ENCODE results near the gene VTI1A.

The VTI1A gene

DNA sequence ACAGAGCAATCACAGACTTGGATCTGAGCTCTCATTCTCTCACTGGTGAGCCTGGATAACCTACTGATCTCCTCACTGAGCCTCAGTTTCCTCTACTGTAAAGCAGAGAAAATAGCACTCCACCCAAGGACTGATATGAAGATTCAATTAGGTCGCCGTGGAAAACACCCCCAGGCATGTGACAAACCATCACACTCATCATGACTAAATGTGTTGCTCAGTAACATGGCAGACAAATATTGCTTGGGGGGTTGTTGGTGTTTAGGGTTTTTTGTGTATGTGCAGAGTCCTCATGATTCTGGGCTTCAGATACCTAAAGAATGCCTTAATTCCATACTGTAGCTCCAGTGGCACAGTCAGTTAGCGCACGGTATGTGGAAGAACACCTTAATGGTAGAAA lies 380.9 kb downstream of the VTI1A start:
- no peak for DNase-seq (ENCODE audit: low read depth, low spot score)

DNA sequence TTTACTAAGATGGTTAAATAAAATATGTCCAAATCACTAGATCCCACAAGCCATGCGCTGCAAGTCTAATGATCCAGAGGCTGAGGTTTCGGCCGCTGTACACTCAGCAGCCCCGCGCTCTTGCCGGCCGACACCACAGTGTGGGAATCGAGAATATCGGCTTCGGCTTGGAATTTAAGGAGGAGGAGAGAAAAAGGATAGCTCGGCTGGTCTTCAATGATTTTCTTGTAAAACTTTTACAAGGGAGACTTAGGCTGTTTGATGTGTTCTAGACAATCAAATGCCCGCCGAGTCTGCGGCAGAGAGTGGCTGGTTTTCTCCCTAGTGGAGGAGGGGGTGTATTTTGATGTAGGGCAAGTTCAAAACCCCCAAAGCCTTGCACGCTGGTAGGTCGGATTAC lies 384.8 kb downstream of the VTI1A start:
- no peak for DNase-seq (ENCODE audit: low read depth, low spot score)

DNA sequence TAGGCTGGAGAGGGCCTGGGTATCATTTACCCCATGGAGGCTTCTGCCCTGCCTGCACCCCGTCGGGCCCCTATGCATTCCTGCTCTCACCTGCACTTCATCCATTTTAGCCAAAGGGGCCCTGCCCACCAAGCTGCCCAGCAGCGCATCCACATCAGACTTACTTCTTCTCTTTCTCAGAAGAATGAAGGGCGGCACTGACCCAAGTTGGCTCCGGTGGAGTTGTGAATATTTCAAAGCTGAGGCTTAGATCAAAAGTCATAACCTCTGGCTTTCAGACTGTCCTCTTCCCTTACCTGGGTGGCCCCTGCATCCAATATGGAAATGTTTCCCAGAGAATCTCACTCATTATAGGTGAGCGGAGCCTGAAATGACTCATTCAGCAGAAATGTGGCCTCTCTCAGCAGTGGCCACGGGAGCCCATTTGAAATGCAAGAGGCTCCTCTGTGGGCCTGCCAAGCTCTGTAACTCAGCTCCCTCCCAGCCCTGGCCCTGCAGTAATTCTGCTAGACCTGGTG lies 385.4 kb downstream of the VTI1A start:
- peak; percentile 86 for DNase-seq (ENCODE audit: low read depth, low spot score)

DNA sequence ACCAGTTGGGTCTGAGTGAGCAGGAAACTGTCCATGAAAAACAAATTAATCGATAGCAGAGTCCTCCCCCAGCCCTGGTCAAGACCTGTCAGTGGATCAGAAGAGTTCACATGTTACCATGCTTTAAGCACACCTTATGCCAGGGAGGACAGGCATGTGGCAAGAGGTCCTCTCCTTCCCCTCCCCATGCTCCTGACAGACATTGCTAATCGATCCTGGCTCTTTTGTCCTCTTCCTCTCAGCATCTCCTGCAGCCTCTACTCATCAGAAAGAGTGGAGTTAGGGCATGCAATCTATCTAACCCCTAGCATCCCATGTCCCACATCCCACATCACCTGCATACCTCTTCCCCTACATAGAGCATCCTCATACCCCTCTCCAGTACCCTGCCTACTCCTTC lies 385.9 kb downstream of the VTI1A start:
- no peak for DNase-seq (ENCODE audit: low read depth, low spot score)

DNA sequence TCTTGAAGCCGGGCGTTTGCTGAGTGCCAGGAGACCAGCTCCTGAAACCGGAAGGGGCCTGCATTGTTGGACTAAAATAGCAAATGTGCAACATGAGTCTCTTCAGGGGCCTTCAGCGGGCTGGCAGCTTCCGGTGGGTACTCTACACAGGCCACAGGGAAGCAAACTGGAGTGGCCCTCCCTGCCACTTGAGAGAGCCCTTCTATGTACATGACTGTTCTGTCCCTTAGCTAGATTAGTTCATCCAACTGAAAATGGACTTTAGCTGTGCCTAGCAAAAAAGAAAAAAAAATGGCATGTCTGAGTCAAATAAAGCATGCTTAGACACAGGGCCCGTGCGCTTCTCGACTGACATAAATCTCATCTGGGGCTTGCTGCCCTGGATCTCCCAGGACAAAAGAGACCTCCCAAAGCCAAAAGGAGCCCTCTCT lies 387.8 kb downstream of the VTI1A start:
- no peak for DNase-seq (ENCODE audit: low read depth, low spot score)

DNA sequence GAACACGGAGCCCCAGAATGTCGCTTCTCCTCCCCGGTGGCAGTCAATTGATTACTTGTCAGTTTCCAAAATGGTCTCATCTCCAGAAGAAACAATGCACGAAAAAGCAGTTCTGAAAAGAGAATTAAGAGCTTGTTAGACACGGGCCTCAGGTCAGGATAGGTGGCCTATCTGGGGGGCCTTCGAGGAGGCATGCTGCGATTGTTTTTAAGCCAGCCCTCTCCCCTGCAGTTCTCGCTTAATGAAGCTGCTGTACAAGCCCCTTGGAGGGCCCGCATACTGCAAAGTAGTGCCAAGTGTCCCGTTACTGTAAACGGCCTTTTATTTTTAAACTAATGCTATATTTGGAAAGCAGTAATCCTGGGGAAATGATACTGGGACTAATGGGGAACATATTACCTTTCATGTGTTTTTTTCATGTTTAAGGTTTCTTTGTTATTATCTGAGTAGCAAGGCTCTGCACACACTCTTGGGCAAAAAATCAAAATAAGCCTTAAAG lies 388.3 kb downstream of the VTI1A start:
- no peak for DNase-seq (ENCODE audit: low read depth, low spot score)

DNA sequence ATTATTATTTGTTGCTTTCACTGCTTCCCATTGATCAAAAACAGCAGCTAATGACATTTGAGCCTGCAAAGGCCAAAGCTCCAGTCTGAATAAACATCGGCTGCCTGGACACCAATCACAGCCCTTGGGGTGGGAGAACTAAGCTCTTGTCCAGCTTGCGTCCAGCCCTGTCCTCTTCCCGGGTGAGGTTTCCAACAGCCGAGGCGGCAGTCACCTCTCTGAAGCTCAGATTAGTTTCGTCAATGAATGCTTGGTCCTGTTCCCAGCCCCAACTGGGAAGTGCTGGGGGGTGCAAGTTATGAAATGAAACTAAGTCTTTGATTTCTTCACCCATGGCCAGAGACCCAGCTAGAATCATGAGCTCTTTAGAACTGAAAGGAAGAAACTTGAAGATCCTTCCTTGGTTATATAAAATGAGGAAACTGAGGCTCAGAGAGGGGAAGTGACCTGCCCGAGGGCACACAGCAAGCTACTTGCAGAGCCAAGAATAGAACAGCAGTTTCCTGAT lies 389.0 kb downstream of the VTI1A start:
- no peak for DNase-seq (ENCODE audit: low read depth, low spot score)

DNA sequence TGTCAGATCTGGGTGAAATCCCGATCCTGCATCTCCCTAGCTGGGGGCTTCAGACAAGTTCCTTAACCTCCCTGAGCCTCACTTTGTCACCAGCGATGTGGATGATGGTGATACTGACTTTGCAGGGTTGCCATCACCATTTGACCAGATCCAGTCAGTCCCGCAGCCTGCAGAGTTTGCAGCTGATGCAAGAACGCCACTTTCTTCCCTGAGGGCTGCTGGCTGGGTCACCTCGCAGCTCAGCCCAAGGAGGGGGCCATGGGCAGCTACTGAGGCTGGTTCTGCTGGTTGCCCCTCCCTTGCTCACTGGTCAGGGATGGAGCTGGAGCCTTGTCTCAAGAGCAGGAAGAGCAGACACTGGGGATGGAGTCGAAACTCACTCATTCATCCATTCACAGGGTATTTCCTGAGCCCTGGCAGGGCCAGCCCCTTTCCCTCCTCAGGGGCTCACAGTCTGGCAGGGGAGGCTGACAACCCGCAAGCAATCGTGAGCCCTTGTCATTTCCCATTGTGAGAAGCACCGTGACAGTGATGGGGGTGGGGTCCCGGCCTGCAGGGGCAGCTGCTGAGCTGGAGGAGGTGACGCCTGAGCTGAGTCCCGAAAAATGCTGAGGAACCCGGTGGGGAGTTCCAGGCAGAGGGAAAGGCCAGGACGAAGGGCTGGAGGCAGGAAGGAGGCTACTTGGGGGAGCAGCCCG lies 391.9 kb downstream of the VTI1A start:
- no peak for DNase-seq (ENCODE audit: low read depth, low spot score)

DNA sequence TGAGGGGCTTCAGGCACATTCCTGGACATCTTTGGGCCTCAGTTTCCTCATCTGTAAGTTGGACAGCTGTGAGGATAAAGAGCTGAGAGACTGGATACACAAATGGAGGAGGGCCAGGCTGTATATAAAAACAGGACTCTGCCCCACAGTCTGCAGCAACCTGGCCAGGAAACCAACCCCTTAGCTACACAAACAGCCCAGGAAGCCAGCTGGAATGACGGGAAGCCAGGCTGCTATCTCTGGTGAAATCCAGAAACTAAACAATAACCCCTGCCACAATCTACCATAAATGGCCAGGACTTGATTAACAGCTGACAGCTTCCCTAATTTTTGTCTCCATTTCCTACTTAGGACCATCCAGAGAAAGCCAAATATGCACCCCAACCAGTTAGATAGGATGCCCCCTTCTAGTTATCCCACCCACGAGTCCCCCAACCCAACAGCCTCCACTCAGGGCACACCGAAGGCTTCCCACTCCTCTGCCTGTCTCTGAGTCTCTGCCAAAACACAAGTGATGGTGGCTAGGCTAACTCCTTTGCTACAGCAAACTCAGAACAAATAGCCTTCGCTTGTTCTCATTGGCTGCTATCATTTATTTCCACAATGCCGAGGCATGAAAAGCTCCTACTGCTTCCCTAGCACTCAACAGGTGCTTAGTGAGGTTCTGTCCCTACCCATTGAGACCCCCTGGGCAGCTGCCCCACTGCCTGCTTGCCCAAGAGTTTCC lies 393.1 kb downstream of the VTI1A start:
- DNase-seq (ENCODE audit: low read depth, low spot score) = no peak

DNA sequence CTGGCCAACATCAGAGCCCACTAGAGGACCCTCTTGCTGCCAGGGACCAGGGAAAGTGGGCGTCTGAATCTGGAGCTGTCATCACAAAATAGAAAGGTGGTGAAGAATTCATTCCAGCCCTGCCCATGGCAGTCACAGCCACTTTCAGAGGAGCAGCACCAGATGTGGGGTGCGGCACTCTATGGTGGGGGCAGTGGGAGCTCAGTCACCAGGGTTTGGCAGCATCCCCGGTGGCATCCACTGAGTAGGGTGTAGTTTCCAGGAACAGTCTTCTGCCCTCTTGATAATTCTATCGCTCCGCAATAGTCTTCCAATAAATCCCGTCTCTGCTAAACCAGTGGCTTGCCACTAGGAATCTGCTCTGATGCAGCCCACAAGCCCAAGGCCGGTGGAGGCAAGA lies 394.5 kb downstream of the VTI1A start:
- no peak for DNase-seq (ENCODE audit: low read depth, low spot score)

DNA sequence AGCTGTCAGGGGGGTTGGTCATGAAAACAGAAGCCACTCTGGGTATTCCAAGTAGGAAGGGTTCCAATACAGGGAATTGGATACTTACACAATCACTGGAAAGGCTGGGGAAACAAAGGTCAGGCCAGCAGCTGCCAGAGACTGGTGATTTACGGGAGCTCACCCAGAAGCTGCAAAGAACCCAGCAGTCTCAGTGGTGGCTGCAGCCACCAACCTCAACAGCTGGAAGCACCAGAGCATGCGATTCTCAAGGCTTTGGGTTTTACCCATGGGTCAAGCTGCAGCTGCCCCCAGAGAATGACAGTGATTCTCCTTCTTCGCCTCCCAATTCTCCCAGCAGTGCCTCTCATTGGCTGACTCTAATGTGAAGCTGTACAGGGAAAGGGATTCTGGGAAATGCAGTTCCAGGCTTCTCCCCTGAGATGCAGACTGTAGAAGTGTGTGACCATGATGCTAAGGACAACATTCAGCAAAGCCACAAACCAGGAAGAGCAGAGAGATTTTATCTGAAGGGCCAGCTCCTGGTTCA lies 395.9 kb downstream of the VTI1A start:
- DNase-seq (ENCODE audit: low read depth, low spot score) = no peak

DNA sequence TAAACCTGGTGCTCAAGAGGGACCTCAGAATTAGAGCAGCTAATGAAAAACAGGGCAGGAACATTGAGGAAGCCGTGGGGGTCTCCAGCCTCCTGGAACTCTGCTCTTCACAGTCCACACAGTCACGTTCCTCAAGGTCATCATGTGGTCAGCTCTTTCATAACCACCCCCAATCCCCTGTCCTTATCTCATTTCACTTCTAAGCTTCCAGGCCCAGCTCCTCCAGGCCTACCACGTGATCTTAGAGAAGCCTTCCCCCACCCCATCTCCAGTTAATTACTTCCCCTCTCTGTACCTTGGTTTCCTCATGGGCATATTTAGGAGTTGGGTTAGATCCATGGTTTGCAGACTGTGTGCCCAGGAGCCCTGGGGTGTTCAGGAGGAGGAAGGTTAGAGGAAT lies 396.6 kb downstream of the VTI1A start:
- no peak for DNase-seq (ENCODE audit: low read depth, low spot score)

DNA sequence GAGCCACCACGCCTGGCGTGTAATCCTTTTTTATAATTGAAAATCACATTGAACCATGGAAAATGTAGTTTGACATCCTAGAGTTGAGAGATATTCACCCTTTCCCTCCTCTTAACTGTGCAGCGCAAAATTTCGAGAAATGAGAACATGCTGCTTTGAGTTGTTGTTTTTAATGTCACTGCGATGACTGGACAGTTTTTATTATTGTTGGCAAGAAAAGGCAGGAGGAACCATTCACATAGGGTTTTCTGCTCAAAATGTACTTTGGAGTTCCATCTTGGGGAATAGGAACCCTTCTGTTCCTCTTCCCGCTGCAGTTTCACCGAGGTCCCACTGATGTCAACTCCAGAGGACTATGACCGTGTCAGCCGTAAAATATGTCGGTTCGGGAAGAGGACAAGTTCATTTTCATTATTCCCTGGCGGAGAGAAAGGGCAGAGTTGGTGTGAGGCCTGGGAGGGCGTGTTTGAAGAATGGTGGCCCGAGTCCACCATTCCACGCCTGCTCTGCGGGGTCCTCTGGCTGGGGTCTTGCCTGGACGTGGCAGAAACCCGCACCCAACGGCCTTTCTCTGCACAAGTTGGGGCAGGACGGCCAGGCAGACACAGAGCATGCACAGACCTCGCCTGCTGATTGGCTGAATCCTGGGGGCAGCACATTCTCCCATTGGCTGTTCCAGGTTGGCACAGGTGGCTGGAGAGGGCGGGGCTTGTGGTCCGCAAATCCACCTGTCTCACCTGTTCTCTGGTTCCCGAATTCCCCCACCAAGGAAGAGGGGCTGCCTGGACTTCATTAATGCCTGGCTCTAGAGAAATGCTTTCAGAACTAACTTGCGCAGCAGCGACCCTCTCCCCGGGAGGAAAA lies 397.9 kb downstream of the VTI1A start:
- DNase-seq (ENCODE audit: low read depth, low spot score) = no peak

DNA sequence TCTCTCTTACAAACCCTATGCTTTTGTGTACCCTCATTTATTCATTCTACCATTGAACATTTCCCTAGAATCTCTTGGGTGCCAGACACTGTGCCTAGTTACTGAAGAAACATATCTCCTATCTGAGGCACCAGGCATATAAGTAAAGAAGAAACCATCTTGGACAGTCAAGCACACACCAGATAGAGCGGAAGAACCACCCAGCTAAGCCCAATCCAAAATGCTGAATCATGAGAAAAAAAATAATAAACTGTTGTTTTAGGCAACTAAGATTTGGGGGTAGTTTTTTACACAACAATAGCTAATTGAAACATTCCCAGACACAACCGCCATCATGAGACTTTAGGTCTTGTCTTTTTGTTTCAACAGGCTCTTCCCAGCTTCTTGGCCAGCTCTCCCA lies 400.8 kb downstream of the VTI1A start:
- DNase-seq (ENCODE audit: low read depth, low spot score) = no peak

DNA sequence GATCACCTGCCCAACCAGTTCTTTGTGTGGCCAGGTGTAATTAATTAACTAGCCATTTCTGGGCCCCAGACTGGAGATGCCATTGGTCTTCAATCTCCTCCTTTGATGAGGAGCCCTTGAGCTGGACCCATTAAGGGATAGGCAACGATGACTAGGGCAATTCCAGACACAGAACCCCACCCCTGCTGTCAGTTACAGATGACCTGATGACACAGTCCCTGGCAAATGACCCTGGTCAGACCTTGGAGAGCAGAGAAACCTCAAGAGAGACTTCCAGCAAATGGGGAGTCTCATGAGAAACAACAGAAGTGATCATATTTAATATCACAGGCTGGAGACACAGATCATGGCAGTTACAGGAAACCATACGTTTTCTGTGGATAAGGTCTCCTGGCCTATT lies 401.2 kb downstream of the VTI1A start:
- DNase-seq (ENCODE audit: low read depth, low spot score) = no peak

DNA sequence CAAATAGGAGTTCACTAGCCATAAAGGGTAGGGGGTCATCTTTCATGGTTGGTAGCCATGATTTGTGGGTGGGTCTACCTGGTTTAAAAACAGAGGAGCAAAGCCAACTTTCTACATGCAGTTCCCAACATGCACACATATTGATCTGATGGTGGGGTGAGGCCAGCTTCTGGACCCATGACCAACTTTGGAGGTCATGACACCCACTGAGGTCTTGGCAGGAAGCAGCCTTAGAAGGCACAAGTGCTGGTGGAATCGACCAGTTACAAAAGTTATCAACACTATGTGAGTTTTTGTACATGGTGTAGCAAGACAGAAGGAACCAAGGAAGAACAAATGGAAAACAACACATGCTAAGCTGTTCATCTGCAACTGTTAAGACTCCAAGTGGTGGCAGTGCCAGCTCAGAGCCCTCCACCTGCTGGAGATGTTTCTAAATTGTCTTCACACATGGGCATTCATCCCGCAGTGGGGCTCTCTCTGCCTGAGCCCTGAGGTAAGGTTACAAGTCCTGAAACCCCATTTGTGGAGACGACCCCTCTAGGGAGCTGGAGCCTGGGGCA lies 401.9 kb downstream of the VTI1A start:
- DNase-seq (ENCODE audit: low read depth, low spot score) = no peak

DNA sequence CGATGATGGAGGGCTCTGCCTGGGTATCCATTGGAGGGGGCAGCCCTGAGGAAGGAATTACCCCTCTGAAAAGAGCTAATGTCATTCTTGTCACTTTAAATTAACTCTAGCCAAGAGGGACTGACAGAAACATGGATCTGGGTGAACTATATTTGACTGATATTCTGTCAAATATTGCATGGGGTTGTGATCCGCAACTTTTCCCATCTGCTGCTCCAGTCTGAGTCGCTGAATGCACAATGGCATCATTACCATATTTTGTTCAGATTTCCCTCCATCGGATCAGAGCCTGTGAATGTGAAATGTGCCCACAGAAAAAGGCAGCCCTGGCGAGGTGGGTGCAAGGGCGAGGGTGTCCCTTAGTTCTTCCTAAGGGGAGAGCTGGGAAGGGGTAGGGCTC lies 402.5 kb downstream of the VTI1A start:
- no peak for DNase-seq (ENCODE audit: low read depth, low spot score)

DNA sequence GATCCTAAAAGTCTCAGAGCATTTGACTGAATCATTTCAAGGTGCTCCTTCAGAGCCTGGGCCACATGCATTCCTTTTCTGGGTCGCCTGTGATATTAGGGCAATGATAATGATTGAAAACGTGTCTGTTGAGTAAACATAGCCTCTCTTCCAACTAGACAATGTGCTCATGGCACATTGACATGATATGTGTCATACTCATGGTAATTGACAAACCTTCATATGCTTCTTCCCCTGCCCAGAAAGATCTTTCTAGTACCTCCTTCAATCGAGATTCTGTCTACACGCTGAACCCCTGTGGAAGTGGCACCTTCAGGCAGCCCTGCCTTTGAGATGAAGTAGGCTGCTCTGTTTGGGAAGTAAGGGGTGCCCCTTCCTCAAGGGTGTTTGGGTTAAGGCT lies 404.2 kb downstream of the VTI1A start:
- DNase-seq (ENCODE audit: low read depth, low spot score) = no peak

DNA sequence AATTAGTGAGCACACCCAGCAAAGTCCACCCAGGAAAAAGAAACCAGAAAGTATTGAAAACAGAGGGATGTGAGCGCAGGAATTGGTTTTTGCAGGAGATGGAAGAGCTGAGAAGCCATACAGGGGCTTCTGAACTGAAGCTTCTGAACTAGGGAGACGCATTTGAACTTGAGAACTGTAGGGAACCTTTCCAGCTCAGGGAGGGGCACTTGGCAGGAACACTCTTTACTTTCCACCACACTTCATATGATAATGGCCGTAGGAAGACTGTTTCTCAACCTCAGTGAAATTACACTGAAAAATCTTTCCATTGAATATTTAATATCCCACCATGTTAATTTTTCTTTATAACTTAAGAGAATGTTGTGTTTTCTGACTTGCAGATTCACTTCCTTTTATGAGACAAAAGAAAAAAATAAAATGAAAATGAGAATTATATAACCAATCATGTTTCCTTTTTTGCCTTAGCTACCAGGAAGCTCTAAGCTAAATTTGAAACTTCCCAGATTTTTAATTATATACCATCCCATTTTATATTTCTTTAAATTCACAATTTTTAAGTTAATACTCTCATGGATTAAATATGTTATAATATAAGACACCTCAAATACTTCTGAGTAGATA lies 404.7 kb downstream of the VTI1A start:
- no peak for DNase-seq (ENCODE audit: low read depth, low spot score)

DNA sequence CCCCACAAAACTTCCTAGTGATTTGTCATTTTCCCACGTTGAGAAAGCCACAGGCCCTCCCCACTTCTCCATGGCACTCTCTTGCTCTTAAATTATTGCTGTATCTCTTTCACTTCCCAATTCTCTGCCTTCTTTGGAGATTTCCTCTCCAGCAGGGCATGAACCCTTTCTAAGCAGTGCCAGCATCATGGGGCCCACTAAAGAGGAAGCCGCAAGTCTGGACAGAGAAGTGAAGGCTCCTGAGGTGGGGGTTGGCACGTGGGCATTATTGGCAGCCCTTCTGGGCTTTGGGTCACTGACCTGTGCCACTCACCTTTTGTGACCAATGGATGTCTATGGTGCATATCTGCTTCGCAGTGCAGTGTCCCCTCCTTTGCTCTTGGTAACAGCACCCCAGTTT lies 405.3 kb downstream of the VTI1A start:
- DNase-seq (ENCODE audit: low read depth, low spot score) = no peak

DNA sequence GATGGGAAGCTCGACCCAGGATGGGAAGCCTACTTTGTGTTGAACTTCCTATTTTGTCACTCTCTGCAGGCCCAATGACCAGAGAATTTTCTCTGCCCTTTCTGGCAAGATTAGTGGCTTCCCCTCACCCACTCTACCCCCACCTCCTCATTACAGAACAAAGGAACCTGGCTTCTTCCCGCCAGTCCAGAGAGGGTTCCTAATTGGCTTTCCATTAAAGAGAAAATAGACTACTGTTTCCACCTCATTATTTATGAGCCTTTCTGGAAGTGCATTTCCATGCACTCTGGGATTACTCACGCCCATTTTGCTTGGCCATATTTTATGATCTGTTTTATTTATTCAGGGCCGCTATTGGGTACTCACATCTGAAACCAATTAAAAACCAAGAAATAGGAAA lies 408.1 kb downstream of the VTI1A start:
- no peak for DNase-seq (ENCODE audit: low read depth, low spot score)

Measured in astrocyte of the hippocampus (primary cell).